ENCODE measurements around the gene NUP153. TPM values are rescaled to one million over a fixed set of nuclear protein-coding genes. Genes with fewer than 3 reads are reported as not detected.

Gene NUP153
- total RNA-seq, 1 experiment from 2014 or later = 37.8 TPM

Other genes starting within 250 kb of the NUP153 start
- gene FAM8A1, start 106.6 kb downstream of the NUP153 start, total RNA-seq (2014; rRNA removed; shearing (Covaris generic)) = 5.5 and 7.1 TPM in 2 replicates